Measurements from ENCODE around the gene CASKIN1.

- no peak for TF ChIP-seq CTCF (IDR thresholded peaks at IDR 0.05)
- TF ChIP-seq POLR2A (IDR thresholded peaks at IDR 0.05), result no peak
- no peak for TF ChIP-seq EP300 (IDR thresholded peaks at IDR 0.05)
These were observed 11.5 kb upstream of the CASKIN1 start for GRCh38 chr16:2207872-2208271.
